T-helper 2 cell (primary cell): ENCODE results near the gene ARHGAP19.
"Not testable (repeated sequence)": the region's sequence is repeated elsewhere in the genome, so short reads cannot be mapped to it uniquely, and the experiment has no call there.

Source experiments
- DNase-seq, 5 experiments: peaks; one replicate each; pipeline versions ENCODE4 v3.0.0 to v3.0.0-alpha.2; 2012 to 2022

Gene ARHGAP19

GRCh38 chr10:97321032-97321803 is 28.8 kb upstream of the ARHGAP19 start:
- DNase-seq = no peak

- DNase-seq = peak in 1 of 5 experiments; percentile 16
Measured at GRCh38 chr10:97320480-97321031, 28.1 kb upstream of the ARHGAP19 start.

- DNase-seq = peak in 4 of 5 experiments; percentile 42 to 80 (median 54)
Measured at GRCh38 chr10:97319671-97320479, 27.4 kb upstream of the ARHGAP19 start.

- peak; percentile 81 to 92 (median 87) for DNase-seq
Measured at GRCh38 chr10:97318772-97319651, 26.6 kb upstream of the ARHGAP19 start, which contains the start of gene FRAT1. Gene FRAT1 (plus strand): TSS chr10:97319271. CDS start chr10:97319454, 183 bp downstream.

- DNase-seq = no peak
Measured at GRCh38 chr10:97314671-97315070, 22.2 kb upstream of the ARHGAP19 start.

- no peak for DNase-seq
Measured at GRCh38 chr10:97312897-97313296, 20.5 kb upstream of the ARHGAP19 start.

- DNase-seq = no peak
Measured at GRCh38 chr10:97311111-97311626, 18.7 kb upstream of the ARHGAP19 start.

GRCh38 chr10:97307866-97308780 is 15.7 kb upstream of the ARHGAP19 start:
- DNase-seq = no peak

- no peak for DNase-seq
Measured at GRCh38 chr10:97307441-97307840, 15.0 kb upstream of the ARHGAP19 start.

GRCh38 chr10:97302088-97302791 is 9.8 kb upstream of the ARHGAP19 start:
- no peak for DNase-seq

- no peak for DNase-seq
Measured at GRCh38 chr10:97300980-97301379, 8.5 kb upstream of the ARHGAP19 start.

GRCh38 chr10:97298223-97298571 is 5.8 kb upstream of the ARHGAP19 start:
- DNase-seq = no peak

- DNase-seq = no peak
Measured at GRCh38 chr10:97297556-97298222, 5.3 kb upstream of the ARHGAP19 start.

GRCh38 chr10:97292862-97293198 is 393 bp upstream of the ARHGAP19 start:
- DNase-seq = no peak

- DNase-seq = no peak
Measured at GRCh38 chr10:97291357-97292096, 910 bp downstream of the ARHGAP19 start.

- DNase-seq = not testable (repeated sequence)
Measured at GRCh38 chr10:97290576-97291356, 1.7 kb downstream of the ARHGAP19 start.

- not testable (repeated sequence) for DNase-seq
Measured at GRCh38 chr10:97290076-97290475, 2.4 kb downstream of the ARHGAP19 start.

GRCh38 chr10:97280783-97281182 is 11.7 kb downstream of the ARHGAP19 start:
- no peak for DNase-seq
